ENCODE results near the gene FNIP2.

GRCh38 chr4:158811704-158812103 is 42.9 kb downstream of the FNIP2 start:
- TF ChIP-seq CTCF (conservative IDR thresholded peaks at IDR 0.05; ENCODE audit: low read length) (no peak), EZH2phosphoT487 (IDR thresholded peaks at IDR 0.05; ENCODE audit: borderline replicate concordance, low read depth, low read length) (no peak)

Data from OCI-LY7 (cell line).